ENCODE results near the gene AZI2. TPM values are rescaled to one million over a fixed set of nuclear protein-coding genes. Genes with fewer than 3 reads are reported as not detected.

Gene AZI2
- total RNA-seq, 1 donor from 2014 or later, result 15.3 TPM

DNA sequence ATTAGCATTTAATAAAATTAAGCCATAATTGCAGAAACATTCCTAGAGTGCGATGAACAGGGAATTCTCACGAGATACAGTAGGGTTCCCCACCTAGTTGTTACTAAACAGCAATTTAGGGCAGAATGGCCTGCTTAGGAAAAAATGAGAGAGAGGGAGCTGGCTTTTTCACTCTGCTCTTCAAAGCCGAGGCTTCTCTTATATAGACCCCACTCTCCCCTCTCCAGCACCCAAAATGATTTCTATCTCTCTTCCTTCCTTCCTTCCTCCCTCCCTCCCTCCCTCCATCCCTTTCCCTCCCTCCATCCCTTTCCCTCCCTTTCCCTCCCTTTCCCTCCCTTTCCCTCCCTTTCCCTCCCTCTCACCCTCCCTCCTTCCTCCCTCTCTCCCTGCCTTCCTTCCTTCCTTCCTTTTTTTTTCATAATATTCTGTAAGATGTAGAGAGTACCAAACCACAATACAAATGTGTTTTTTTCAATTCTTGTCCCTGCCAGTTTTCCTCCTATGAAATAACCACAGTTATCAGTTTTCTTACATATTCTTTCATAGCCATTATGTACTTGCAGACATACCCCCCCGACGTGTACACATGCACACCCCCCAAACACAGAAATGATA lies 48.2 kb downstream of the AZI2 start:
- no peak overlapping the region for H3K27ac ChIP-seq
- H3K4me1 ChIP-seq, result no peaks in the 10 kb centered on the region
- H3K27me3 ChIP-seq, result no peaks in the 10 kb centered on the region
- DNase-seq (ENCODE audit: low spot score in 2 of 2), result no peak
- no peak overlapping the region for H3K4me3 ChIP-seq
- H3K36me3 ChIP-seq, result no peaks in the 10 kb centered on the region
- TF ChIP-seq, protein P1, sequence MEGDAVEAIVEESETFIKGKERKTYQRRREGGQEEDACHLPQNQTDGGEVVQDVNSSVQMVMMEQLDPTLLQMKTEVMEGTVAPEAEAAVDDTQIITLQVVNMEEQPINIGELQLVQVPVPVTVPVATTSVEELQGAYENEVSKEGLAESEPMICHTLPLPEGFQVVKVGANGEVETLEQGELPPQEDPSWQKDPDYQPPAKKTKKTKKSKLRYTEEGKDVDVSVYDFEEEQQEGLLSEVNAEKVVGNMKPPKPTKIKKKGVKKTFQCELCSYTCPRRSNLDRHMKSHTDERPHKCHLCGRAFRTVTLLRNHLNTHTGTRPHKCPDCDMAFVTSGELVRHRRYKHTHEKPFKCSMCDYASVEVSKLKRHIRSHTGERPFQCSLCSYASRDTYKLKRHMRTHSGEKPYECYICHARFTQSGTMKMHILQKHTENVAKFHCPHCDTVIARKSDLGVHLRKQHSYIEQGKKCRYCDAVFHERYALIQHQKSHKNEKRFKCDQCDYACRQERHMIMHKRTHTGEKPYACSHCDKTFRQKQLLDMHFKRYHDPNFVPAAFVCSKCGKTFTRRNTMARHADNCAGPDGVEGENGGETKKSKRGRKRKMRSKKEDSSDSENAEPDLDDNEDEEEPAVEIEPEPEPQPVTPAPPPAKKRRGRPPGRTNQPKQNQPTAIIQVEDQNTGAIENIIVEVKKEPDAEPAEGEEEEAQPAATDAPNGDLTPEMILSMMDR (IDR thresholded peaks at IDR 0.05), result no peak
- intact Hi-C loops (cut with DNase I), result no loop called here
- H3K9me3 ChIP-seq, result no peaks in the 10 kb centered on the region

DNA sequence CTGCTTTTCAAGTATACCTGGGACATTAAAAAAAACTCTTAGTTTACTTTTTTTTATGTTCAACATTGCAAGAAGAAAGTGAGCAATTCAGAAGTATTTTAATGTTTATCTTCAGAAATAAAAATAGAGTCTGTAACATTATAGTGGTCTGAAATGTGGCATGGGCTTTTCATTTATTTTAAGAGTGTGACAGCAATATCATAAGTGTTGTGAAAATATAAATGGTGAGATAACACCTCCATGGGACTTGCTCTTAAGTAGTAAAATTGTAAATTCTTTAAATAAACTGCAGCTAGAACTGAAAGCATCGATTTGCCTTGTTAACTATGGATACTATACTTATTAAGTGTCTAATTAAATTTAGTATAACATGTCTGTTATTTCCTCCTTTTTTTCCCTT lies 48.9 kb downstream of the AZI2 start:
- no peak overlapping the region for H3K27ac ChIP-seq
- intact Hi-C loops (cut with DNase I), result no loop called here
- no peaks in the 10 kb centered on the region for H3K27me3 ChIP-seq
- H3K9me3 ChIP-seq, result no peaks in the 10 kb centered on the region
- no peaks in the 10 kb centered on the region for H3K4me1 ChIP-seq
- H3K4me3 ChIP-seq, result no peak overlapping the region
- TF ChIP-seq, protein P1 (IDR thresholded peaks at IDR 0.05), result no peak
- DNase-seq (ENCODE audit: low spot score in 2 of 2), result no peak
- no peaks in the 10 kb centered on the region for H3K36me3 ChIP-seq

DNA sequence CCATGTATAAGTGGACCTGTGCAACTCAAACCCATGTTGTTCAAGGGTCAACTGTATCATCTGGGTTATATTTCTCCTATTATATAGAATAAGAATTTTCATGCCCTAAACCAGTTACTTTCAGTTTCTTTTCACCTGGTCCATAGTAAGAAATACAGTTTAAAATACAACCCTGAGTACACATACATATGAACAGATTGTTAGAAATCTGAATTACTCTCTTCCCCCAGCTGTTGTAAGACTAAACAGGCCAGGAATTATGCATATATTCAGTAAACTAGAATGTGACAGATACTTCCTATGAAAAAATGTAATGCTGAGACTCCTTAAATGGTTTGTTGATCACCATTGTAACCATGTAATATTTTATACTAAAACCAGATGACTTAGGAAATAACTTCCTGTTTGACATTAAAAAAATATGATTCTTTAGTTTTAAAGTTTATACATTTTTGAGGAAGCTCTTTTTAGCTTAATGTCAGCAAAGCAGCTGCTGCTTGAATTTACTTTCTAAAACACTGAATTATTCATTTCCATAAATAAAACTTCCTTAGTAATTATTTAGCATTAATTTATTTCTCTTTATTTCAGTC lies 52.6 kb downstream of the AZI2 start:
- Histone ChIP-seq H3K36me3 (no peaks in the 10 kb centered on the region), H3K27ac (no peak overlapping the region), H3K9me3 (no peaks in the 10 kb centered on the region), H3K27me3 (no peaks in the 10 kb centered on the region), H3K4me1 (no peaks in the 10 kb centered on the region), H3K4me3 (no peak overlapping the region)
- DNase-seq (ENCODE audit: low spot score in 2 of 2), result no peak
- intact Hi-C loops (cut with DNase I), result no loop called here
- TF ChIP-seq, protein P1 (IDR thresholded peaks at IDR 0.05), result no peak

DNA sequence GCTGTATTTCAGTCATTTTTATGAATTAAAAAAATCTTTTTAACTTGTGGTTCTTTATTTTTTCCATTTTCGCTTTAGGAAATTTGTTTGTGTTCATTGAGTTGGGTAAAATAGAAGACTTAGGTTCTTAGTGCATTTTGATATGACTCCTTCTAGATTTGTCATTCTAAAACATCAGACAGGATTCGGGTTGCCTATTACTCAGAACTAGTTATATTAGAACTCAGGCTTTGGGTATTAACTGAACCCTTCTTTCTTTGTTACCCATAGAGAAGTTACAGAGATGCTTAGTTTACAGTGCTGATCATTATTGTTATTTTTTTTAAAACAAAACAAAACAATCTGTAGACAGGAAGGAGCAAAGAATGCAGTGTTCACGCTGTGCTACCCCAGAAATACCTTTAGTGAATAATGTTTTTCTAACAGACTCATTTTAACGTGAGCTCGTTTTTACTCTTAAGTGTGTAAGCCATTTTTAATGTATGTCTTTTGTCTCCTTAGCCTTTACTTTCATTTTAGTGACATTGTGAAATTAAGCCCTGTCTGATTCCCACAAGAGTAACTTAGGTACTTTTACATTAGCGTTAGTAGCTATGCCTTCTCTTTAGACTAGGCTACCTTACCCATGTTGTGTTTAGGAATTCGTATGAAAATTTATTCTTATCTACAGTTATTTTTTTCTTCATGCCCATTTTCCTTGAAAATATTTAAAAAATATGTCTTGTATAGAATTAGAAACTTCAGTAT lies 53.8 kb downstream of the AZI2 start:
- H3K27me3 ChIP-seq, result no peaks in the 10 kb centered on the region
- H3K9me3 ChIP-seq, result no peaks in the 10 kb centered on the region
- TF ChIP-seq, protein P1 (IDR thresholded peaks at IDR 0.05), result no peak

DNA sequence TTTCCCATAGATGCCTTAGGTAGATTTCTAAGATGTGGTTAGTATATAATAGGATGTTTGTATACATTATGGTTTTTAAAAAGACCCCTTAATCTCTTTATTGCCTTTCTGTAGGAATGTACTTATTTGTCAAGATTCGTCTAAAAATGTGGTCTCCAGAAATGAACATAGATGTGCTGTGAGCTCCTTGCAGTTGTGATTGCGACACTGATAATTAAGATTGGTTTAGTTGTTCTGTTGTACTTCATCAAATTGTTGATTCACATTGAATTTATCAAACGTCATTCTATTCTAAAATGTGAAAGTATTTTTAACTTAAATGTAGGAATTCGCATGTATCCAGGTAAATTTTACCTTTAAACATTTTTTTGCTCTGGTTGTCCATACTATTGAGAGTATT lies 56.0 kb downstream of the AZI2 start:
- DNase-seq (ENCODE audit: low spot score in 2 of 2), result no peak
- intact Hi-C loops (cut with DNase I), result no loop called here
- TF ChIP-seq, protein P1 (IDR thresholded peaks at IDR 0.05), result no peak
- no peaks in the 10 kb centered on the region for H3K27me3 ChIP-seq
- H3K36me3 ChIP-seq, result no peaks in the 10 kb centered on the region
- H3K9me3 ChIP-seq, result no peaks in the 10 kb centered on the region
- H3K4me3 ChIP-seq, result no peak overlapping the region
- no peak overlapping the region for H3K27ac ChIP-seq
- no peaks in the 10 kb centered on the region for H3K4me1 ChIP-seq

More for the DNA sequence above, 53.8 kb downstream of the AZI2 start:
- Histone ChIP-seq H3K4me1 (no peaks in the 10 kb centered on the region), H3K4me3 (no peak overlapping the region), H3K36me3 (no peaks in the 10 kb centered on the region), H3K27ac (no peak overlapping the region)
- intact Hi-C loops (cut with DNase I), result no loop called here
- no peak for DNase-seq (ENCODE audit: low spot score in 2 of 2)

Measured in ascending aorta (tissue), 2 donors.